HG02798 (cell line): ENCODE results near the gene ABLIM1.

Source experiments
- ATAC-seq: cut with Tn5 transposase; IDR thresholded peaks from one replicate; pipeline ENCODE4 v1.9.1; 2021; ENCODE audit warnings: mild to moderate bottlenecking; ENCODE audit not compliant: unreplicated experiment, poor library complexity

The ABLIM1 gene

DNA sequence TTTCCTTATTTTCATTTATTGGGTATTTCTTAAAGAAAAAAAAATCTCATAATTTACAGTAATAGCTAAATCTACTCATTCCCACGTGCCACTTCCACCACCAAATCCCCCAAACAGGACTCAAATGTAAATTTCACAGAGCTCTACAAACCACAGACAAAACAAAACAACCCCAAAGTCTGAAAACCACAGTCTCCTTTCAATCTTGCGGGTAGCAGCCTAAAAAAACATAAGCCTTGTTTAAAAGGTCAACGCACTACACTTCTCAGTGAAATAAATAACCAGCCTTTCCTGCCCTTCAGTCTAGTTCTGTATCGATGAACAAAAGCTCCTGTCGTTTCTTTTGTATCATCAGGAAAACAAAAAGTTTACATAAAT, 132.0 kb downstream of the ABLIM1 start:
- ATAC-seq = peak; percentile 48

GRCh38 chr10:114525368-114525949, 132.6 kb downstream of the ABLIM1 start:
- ATAC-seq = no peak

DNA sequence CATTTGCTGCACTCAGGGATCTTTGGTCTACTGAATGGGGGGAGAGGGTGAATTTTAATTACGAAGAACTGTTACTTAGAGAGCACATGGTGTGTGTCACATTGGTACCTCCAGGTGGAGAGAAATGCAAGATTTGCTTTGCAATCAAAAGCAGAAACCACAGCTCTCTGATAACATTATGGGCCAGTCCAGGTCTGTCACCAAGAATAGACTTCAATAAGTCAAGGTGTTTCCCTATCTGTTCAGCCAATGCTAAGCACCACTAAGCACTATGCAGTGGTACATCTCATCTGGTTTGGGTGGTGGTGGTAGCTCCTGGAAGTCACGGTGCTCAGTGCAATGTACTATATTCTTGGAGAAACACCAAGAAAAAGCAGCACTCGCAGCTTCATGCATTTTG, 134.2 kb downstream of the ABLIM1 start:
- ATAC-seq = no peak

DNA sequence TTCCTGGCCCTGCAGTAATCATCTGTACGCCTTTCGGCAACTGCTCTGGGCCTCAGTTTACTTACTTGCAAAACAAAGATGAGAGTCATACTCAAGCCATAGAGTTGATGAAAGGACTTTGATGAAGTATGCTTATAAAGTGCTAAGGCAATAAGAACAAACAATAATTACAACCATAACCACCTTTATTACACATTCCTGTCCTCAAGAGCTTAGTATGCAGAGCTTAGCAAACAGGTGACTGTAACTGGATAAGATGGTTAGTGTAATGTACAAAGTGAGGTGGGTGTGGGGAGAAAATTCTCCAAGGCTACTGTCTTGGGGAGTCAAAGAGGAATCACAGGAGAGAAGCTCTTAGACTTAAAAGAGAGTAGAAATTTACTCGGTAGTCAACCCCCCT, 136.8 kb downstream of the ABLIM1 start:
- ATAC-seq = no peak

GRCh38 chr10:114520453-114520852, 137.6 kb downstream of the ABLIM1 start:
- ATAC-seq = no peak

DNA sequence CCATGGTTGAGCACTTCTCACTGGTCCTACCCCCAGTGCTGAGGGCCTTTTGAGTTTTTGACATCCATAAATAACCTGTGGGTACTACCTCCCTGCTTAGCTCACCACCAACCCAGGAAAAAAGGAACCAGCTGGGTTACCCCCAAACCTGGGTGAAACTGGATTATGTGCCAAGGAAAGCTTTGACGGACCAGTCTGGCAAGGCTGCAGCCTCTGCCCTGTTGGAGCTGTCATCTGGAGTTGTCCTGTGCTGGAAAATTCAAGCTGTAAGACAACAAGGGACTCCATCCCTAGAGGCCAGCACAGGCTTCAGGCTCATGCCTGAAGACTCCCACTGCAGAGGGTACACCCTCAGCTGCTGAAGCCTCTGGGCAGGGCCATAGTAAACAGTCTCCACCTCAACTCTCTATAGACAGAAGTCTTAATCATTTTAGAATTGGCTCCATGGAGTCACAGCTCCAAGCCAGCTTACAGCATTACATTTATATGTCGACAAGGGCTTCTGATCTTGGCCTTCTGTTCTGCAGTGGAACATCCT, 138.2 kb downstream of the ABLIM1 start:
- ATAC-seq = no peak

DNA sequence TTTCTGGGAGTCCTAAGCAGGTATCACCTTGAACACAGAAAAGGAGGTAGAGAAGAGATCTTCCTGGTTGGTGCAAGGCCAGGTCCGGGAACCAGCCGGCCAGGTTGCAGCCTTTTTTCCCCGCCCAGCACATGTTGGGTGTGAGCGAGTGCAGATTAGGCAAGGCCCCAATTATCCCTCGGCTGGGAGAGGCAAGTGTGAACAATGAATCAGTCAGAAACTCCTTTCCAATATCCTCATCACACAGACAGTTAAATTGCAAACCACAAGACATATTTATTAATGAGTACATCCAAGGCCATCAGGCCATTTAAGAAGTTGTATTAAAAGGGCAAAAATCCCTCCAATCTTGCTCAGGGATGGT, 138.8 kb downstream of the ABLIM1 start:
- no peak for ATAC-seq

DNA sequence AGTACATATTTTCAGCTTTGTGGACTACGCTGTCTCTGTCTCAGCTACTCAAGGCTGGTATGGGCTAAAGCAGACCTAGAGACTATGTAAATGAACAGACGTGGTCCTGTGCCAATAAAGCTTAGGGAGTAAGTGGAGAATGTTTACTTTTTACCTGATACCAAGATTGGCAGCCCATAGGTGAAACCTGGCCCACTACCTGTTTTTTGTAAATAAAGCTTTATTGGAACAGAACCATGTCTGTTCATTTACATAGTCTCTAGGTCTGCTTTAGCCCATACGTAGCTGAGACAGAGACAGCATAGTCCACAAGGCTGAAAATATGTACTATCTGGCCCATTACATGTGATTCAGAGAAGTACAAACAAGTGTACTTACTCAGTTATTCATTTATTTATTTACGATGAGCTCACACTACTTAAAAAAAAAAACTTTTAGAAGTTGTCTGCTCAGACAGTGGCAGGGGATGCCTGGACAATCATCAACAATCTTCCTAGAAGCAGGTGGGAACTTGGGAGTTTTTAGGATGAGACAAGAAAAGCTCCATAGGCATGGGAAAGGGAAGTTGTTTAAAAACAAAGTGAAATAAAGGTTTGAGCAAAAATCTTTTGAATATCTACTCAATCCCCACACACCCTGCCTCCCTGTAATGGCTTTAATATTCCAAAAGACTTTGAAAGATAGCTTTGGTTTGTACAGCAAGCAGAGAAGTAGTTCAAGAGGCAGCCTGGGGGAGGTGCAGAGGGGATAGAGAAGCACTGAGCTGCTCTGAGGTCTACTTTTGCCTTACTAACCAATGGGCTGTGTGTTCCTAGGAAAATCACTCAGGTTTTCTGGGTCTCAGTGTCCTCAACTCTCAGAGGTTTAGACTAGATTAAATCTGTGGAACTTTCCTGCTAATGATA, 139.4 kb downstream of the ABLIM1 start:
- no peak for ATAC-seq

GRCh38 chr10:114517368-114518250, 140.5 kb downstream of the ABLIM1 start:
- no peak for ATAC-seq

DNA sequence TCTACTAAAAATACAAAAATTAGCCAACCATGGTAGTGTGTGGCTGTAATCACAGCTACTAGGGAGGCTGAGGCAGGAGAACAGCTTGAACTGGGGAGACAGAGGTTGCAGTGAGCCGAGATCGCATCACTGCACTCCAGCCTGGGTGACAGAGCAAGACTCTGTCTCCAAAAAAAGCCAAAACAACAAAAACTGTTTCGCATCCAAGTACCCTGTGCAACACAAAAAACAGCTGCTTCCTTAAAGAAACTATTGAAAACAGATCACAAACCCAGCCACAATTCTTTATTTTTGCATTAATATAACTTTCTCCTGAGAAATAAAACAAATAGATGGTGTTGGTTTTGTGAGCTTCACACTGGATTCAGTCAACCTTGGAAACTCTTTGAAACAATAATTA, 141.7 kb downstream of the ABLIM1 start:
- ATAC-seq = no peak

GRCh38 chr10:114515298-114515914, 142.7 kb downstream of the ABLIM1 start:
- ATAC-seq = no peak

DNA sequence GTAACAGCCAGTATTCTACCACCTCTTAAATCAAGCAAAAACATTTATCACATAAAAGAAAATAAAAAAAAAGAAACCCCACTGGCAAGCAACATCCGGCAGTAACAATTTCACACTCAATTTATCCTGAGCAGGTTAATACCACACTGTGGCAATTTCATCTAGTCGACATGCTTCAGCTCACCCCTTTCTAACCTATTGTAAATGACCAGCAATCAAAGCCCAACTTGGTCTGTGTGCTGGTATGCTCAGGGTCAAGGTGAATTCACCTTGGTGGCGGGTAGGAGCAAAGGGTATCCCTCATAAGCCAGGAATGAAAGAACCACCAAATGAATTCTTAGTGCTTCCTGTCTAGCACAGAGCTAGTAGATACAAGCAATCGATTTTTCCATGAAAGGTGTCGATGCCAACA, 144.7 kb downstream of the ABLIM1 start:
- no peak for ATAC-seq

DNA sequence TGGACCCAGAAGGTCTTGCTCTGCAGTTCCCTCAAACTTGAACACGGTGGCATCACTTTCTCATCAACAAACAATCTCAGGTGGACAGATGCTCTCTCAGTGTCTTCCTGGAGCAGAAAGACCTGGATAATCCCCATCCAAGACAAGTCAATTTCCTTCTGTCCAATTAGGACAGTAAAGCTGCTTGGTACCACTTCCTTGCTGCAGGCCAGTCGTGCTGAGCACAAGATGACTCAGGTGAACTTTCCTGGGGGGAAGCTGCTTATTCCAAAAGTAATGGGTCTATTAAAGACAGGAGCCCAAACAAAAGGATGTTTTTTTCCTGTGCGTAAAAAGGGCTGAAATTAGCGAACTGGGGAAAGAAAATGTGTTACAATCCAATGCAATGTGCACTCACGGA, 146.2 kb downstream of the ABLIM1 start:
- no peak for ATAC-seq

GRCh38 chr10:114508376-114508775, 149.7 kb downstream of the ABLIM1 start:
- ATAC-seq = no peak

- ATAC-seq = no peak
These were observed 150.6 kb downstream of the ABLIM1 start for GRCh38 chr10:114507449-114507848.

DNA sequence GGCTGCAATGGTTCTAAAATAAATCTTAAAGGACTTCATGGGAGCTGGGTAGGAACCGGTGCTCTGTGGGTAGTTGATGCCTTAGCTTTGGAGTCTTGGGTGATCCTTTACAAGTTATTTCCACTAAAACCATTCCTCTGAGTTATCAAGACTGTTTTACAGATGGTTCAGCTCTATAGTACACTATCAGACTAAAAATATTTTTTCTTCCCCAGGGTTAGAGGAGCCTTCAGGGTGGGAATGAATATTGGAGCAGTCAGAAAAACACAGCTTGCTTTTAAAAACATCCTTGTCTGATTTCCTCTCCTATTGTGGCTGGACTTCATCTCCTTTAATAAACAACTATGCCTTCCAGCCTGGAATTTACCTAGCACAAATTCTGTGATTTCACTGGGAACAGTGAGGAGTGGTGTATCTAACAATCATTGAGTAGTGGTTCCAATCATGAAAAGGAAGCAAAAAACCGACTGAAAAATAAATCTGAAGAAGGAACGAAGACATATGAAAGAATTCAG, 151.1 kb downstream of the ABLIM1 start:
- no peak for ATAC-seq

GRCh38 chr10:114504769-114505579, 153.1 kb downstream of the ABLIM1 start:
- no peak for ATAC-seq

GRCh38 chr10:114502074-114502473, 156.0 kb downstream of the ABLIM1 start:
- no peak for ATAC-seq

GRCh38 chr10:114501650-114502049, 156.4 kb downstream of the ABLIM1 start:
- ATAC-seq = no peak
